ENCODE results near the gene OGDH.

GRCh38 chr7:44736896-44737295, 130.5 kb downstream of the OGDH start:
- TF ChIP-seq MAX (IDR thresholded peaks at IDR 0.05) (no peak), CTCF (IDR thresholded peaks at IDR 0.05; ENCODE audit: low read depth, low read length, missing input control) (no peak), SP1 (IDR thresholded peaks at IDR 0.05) (no peak), EGR1 (IDR thresholded peaks at IDR 0.05; ENCODE audit: low read depth in 2 of 2) (no peak), YY1 (IDR thresholded peaks at IDR 0.05) (no peak), FOXA1 (IDR thresholded peaks at IDR 0.05) (no peak), TAF1 (conservative IDR thresholded peaks at IDR 0.05) (no peak), RAD21 (IDR thresholded peaks at IDR 0.05) (no peak), RXRA (IDR thresholded peaks at IDR 0.05) (no peak), JUND (IDR thresholded peaks at IDR 0.05) (no peak)
